ENCODE data around the gene MAS1L.

Gene MAS1L

DNA sequence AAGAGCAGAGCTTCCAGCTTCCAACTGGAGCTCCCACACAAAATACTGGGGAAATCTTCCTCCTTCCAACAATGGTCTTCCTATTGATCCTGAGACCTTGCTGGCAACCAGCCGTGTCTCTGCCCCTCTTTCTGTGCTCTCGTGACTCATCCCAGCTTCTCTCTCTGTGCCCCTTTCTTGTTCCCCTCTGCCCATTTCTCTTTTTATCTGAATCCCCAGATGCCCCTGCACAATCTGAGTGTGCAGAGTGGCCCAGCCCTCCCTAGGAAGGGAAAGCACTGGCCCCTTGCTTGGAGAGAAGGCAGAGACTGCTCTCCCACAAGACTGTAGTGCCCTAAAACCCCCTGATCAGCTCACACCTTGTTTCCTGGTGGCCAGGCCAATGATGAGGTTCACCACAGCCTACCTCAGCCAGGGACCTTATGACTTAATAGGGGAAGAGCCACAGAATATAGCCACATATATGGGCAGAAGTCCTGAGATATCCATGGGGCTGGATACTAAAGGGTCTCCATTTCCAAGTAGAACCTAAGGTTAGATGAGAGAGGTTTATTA is 23.1 kb upstream of the MAS1L start:
- DNase-seq (ENCODE audit: low read depth in 2 of 3, low spot score in 1 of 3) = no peak

DNA sequence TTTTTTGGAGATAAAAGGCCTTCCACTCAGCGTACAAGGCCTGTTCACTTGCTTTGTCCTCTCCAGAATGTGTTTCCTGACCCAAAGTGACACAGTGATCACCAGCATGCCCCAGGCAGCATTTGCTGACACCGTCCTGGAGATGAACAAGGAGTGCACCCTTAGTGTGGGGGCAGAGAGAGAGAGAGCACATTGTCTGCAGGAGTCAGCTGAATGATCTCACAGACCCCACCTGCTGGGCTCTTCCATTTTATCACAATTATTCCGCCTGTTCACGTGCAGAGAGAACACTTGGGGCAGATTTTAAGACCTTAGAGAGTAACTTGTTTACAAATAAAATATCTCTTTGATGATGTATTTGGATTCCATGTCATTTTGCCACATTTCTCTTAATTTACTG is 22.4 kb upstream of the MAS1L start:
- no peak for DNase-seq (ENCODE audit: low read depth in 2 of 3, low spot score in 1 of 3)

DNA sequence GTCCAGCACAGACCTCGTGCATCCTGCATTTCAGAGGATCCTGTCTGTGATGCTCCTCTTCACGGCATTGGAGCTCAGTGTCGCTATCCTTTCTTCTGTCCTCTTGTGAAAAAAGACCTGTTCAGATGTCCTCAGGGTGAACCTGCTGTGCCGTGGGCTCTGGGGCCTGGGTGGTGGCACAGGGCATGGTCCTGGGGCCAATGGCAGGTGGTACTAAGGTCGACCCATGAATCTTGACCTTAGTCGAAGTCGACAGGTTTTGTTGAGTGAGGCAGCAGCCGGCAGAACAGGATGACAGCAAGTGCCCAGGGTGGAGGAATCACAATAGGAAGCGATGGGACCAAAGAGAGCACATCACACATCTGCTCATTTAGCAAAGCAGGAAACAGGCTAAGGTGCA is 22.0 kb upstream of the MAS1L start:
- no peak for DNase-seq (ENCODE audit: low read depth in 2 of 3, low spot score in 1 of 3)

DNA sequence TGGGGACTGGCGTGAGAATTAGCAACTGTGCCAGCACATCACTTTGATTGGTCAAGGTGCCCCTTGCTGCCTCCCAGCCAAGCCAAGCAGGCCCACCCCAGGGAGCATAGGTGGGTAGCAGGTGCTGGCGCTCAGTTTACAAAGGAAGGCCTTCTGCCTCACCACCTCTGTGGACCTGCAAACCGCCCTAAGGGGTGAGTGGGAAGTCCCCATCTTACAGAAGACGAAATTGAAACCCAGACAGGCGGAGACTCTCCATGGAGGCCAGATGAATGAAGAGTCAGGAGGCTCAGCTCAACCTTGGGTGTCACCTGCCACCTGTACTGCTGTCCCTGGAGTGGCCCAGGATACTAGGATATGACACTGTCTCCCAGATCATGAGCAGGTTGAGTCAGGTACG is 21.5 kb upstream of the MAS1L start:
- no peak for DNase-seq (ENCODE audit: low read depth in 2 of 3, low spot score in 1 of 3)

DNA sequence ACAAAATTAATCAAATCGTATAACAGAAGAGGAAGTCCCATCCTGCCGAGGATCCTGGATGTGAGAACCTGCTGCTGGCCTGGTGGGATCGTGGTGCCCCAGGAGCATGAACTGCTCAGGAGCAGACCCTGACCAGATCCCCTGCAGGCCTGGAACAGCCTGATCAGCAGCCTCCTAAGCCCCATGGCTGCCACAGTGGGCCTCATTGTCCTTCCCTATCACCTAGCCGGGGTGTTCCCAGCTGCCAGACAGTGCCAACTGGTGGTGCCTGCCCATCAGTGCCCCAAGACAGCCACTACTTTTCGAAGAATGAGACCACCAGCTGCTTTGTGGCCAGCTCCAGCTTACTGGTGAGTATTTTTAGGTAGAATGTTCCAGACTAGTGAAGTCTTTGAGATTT is 19.6 kb upstream of the MAS1L start:
- no peak for DNase-seq (ENCODE audit: low read depth in 2 of 3, low spot score in 1 of 3)

DNA sequence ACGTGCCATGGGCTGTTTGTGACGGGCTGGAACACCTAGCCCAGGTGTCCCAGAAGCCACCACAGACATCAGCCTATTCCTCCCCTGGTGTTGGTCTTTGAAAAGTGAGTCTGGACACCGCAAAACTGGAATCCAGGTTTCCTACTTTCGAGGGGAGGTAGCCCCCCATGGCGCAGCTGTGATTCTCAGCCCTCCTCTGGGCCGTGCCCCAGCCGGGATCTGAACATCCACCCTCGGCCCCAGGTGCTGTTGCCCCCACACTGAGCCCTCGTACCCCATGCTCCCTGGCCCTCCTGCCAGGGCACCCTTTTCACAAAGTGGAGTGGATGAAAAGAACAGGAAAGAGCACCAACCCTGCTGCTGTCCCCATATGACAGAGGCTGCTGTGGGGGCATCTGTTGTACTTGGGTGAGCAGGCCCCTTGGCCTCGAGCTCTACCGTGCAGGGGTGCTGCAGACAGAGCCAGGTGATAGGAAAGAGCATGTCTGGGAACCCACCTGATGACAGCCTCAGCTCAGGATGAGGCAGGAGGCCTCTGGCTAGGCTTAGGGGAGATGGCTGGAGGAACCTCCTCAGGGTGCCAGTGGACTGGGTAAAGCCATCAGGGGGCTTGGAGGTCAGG is 18.8 kb upstream of the MAS1L start:
- DNase-seq (ENCODE audit: low read depth in 2 of 3, low spot score in 1 of 3) = no peak

DNA sequence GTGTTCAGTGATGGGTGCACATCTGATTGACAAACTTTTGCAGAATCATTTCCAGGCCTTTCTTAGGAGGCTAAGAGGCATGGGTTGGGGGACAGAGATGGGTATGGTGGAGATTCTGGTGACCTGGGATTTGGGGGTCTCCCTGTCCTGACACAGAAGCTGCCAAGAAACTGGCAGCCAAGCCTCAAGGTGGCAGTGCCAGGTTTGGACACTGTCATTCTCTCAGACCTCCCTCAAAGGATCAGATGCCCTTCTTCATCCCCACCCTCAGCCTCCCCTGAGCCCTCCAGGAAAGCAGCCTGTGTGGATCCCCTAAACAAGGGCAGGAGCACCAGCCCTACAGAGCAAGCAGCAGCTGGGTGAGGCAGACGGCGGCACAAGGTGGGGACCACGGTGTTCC is 18.1 kb upstream of the MAS1L start:
- no peak for DNase-seq (ENCODE audit: low read depth in 2 of 3, low spot score in 1 of 3)

DNA sequence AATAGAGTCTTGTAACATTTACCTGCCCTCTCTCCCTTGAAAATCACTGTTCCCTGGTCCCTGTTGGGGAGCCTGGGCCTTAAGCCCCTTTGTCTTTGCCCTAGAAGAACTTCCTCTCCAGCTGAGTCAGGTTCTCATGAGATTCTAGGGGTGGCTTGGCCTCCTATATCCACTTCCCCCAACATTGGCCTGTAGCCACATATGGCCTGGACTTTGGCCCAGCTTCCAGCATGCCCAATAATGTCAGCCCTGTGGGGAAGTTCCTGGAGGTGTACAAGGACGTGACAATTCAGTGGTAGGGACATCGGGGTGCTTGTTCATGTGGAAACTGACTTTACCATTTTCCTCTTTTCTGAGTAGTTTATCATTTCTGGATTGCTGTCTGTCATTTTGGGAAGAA is 17.2 kb upstream of the MAS1L start:
- no peak for DNase-seq (ENCODE audit: low read depth in 2 of 3, low spot score in 1 of 3)

DNA sequence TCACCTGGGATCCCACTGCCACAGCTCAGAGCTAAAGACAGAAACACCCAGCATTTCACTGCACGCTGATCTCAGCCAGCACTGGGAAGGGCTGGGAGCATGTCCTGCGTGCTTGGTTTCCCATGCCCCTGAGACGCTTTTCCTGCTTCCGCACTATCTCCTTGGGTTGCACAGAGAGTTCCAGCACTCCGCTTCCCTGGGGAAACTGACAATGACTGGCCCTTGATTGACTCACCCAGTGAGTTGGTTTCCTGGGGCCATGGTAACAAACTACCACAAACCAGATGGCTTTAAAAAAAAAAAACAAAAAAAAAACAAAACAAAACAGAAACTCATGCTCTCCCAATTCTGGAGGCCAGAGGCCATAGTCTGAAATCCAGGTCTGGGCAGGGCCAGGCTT is 14.8 kb upstream of the MAS1L start:
- no peak for DNase-seq (ENCODE audit: low read depth in 2 of 3, low spot score in 1 of 3)

DNA sequence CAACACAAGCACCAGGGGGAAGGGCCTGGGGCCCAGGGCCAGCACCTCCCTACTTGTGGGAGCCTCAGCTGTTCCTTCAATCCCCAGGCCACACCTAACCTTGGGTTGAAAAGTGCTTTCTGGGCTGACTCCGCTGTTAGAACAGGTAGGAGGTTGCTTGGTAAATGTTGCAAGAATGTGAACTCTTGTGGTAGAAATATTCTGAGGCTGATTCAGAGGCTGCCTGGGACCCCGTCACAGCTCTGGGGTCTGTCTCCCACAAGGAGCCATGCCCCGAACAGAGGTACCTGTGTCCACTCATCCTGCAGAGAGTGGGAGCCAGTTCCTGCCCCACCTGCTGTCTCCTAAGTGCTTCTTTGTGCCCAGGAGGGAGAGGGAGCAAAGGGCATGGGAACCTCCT is 14.4 kb upstream of the MAS1L start:
- DNase-seq (ENCODE audit: low read depth in 2 of 3, low spot score in 1 of 3) = no peak

DNA sequence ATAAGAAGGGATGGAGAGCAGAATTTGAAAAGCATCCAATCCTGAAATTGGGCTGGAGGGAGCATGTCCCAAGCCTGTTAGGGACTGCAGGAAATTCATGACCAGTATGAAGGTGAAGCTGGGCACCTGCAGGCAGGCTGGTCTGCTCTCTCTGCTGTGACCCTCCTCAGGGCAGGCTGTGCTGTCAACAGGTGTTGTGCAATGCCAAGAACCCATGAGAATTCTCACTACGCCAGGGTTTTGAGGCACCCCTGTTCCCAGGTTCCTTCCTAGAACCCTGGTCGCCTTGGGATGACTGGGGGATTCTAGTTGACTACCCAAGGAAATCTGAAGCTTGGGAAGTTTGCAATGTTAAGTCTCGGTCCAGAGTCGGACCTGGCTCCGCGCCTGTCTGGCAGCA is 13.3 kb upstream of the MAS1L start:
- DNase-seq (ENCODE audit: low read depth in 2 of 3, low spot score in 1 of 3) = no peak

DNA sequence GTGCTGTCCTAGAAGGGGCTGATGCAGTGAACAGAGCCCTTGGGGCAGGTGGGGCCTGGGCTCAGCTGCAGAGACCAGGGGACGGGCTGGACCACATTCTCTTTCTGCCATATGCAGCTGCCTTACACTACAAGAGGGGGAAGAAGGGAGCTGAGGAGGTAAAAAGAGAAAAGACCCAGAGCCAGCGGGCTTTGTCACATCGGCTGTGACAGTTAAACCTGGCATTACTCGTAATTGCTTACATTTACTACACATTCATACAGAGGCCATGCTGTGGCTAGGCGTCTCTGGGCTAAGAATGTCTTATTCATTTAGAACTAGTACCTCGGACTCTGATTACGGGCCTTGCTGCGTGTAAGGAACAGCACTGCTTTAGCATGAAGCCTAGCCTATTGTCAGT is 12.8 kb upstream of the MAS1L start:
- DNase-seq (ENCODE audit: low read depth in 2 of 3, low spot score in 1 of 3) = no peak

DNA sequence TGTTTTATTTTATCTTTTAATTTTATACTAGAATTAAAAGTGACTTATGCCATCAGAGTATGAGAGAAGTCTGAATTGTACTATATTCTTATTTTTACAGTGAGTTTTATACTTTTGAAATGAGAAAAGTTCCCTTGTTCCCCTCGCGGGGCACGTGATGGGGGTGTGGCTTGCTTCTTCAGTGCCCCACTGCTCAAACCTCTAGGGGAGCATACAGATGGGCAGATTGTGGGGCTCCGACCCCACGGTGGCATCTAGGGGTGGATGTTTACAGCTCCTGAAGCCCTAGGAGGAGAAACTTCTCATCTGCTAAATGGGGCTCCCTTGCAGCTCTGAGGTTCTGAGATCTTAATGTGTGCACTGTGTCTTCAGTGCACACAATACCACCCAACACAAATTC is 11.9 kb upstream of the MAS1L start:
- no peak for DNase-seq (ENCODE audit: low read depth in 2 of 3, low spot score in 1 of 3)

DNA sequence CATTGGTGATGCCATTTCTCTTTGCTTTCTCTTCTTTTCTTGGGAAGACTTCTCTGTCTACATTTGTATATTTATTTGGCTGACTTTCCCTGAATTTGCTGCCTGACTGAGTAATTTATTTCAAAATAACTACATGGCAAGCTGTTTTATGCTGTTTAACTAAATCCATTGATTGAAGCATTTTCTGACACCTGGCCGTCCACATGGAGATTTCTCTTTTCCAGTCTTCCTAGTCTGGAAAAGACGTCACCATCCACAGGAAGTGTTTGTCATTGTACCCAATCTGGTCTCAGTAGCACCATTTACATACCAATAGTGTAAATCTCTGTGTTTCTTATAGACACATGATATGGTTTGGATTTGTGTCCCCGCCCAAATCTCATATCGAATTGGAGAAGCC is 9.2 kb upstream of the MAS1L start:
- DNase-seq (ENCODE audit: low read depth in 2 of 3, low spot score in 1 of 3) = no peak

DNA sequence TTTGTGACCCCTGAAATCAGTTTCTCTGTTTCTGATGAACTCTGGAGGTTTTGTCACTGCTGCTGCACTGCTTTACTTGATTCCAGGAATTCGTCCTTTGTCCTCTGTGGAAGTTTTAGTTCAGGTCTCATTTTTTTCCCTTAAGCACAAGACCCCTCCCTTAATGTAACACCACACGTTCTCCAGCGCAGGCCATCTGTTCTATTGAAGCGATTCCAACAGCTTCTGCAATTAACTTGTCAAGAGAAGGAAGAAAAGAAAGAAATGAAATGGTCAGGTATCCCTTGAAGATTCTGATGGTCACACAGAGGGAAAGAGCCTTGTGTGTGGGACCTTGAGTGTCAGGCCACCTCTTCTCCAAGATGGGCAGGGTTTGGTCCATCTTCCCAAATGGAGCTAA is 7.8 kb upstream of the MAS1L start:
- no peak for DNase-seq (ENCODE audit: low read depth in 2 of 3, low spot score in 1 of 3)

DNA sequence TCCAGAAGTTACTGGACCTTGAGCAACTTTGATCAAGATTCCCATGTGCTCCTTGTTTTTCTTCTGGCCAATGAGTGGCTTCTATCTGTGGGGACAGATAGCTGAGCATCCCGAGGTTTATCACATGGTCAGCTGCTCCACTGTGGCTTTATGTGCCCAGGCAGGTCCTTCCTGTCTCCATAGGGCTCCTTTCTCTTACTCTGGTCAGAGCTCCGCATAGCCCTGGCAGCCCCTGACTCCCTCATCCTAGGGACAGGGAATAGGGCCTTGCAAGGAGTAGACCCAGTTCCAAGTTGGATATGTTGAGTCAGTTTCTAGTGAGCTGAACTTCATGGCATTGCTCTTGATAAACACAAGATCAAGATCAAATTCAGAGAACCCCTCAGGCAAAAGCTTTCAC is 6.4 kb upstream of the MAS1L start:
- no peak for DNase-seq (ENCODE audit: low read depth in 2 of 3, low spot score in 1 of 3)

DNA sequence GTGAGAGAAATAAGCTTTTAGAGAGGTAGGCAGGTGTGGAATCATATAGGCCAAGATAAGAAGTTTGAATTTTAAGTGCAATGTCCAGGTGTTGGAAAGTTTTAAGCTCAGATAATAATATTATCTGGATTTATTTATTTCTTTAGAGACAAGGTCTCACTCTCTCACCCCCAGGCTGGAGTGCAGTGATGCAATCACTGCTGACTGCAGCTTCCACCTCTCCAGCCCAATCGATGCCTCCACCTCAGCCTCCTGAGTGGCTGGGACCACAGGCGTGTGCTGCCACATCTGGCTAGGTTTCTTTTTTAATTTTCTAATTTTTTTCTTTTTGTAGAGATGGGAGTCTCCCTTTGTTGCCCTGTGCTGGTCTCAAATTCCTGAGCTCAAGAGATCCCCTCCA is 5.5 kb upstream of the MAS1L start:
- no peak for DNase-seq (ENCODE audit: low read depth in 2 of 3, low spot score in 1 of 3)

DNA sequence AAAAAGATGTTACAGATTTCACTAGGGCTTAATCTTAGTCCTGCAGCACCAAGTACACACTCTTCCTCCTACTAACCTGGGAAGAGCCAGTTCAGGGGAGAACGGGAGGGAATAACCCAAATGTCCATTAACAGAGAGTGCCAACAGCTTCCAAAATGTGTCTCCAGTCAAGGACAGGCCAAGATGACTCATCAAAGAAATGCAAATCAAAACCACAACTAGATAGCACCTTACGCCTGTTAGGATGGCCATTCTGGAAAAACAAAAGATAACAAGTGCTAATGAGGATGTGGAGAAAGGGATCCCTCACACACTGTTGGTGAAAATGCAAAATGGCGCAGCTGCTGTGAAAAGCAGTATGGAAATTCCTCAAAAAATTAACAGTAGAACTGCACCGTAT is 3.8 kb upstream of the MAS1L start:
- no peak for DNase-seq (ENCODE audit: low read depth in 2 of 3, low spot score in 1 of 3)

DNA sequence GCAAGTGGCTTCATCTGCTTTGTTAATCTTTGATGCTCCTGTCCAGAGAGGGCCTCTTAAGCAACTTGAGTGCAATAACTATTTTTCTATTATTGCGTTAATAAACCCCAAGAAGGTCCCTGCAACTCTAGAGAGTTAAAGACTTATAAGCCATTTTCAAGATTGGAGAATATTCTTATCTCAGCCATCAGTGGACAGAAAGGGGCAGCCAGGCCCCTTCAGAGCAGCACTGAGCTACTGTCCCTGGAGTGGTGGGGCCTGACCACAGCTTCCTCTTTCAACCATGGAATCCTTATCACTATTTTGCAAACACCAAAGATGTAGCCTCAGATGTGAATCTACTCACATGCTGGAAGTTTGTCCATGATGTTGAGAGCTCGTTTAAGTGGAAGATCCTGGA is 2.8 kb upstream of the MAS1L start:
- no peak for DNase-seq (ENCODE audit: low read depth in 2 of 3, low spot score in 1 of 3)

DNA sequence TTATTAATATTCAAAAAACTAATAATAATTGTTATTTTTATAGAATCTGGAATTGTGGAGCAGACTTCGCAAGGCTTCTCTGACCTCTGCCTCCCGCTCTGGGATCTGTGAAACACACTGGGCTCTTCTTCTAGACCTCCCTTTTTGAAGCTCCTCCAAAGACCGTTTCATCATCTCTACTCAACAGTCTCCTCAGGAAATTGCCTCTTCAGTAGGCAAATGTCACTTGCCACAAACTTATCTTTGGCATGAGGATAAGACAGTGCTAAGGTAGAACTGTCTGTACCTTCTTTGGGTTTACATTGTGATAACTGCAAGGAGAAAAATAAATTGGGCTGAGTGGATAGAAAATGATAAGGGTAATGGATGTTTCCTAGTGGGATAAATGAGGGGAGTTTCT is 2.3 kb upstream of the MAS1L start:
- no peak for DNase-seq (ENCODE audit: low read depth in 2 of 3, low spot score in 1 of 3)

DNA sequence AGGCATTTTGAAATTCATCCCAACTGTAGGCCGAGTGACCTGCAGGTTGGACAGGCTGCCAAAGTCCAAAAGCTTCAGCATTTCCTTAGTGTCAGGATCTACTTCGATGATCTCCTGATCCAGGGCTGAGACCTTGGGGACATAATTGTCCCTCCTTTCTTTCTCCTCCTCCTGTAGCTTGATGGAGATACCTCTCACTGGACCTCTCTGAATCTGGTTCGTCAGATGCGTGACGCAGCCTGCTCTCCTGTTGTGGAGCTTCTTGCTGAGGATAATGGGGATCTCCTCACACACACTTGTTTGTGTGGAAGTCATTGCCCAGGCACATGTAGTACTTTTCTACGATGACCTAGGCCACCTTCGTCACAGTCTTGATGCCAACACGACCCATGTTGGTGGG is 1.5 kb upstream of the MAS1L start:
- DNase-seq (ENCODE audit: low read depth in 2 of 3, low spot score in 1 of 3) = no peak

DNA sequence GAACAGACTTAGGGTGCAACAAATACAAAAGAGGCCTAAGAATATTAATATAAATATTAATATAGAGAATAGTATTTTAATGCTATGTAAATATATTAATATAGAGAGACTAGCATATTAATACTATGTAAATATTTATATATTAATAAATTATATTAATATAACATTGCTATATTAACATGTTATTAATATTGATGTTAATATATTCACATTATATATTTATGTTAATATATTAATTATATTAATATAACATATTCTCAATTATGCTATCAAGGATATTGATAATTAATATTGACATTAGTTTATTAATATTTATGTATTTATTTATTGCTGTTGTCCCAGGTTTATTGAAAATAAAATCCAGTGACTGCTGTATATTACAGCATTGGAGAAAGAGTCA is 1.1 kb upstream of the MAS1L start:
- no peak for DNase-seq (ENCODE audit: low read depth in 2 of 3, low spot score in 1 of 3)

DNA sequence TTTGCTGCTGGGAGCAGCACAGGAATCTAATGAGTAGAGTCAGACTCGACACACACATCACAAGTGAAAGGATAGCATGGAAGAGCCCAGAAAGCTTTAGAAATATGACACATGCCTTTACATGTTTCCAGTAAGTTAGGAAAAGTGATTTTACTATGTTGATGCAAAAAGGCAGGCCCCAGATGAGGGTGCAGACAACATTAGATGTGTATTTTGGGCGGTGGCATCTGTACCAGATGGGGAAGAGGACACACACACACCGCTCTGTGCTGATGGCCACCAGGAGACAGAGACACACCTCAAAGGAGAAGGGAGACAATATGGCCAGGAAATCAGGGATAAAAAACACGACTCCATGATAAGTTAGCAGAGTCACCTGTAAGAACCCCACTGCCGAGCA is 625 bp downstream of the MAS1L start:
- no peak for DNase-seq (ENCODE audit: low read depth in 2 of 3, low spot score in 1 of 3)

DNA sequence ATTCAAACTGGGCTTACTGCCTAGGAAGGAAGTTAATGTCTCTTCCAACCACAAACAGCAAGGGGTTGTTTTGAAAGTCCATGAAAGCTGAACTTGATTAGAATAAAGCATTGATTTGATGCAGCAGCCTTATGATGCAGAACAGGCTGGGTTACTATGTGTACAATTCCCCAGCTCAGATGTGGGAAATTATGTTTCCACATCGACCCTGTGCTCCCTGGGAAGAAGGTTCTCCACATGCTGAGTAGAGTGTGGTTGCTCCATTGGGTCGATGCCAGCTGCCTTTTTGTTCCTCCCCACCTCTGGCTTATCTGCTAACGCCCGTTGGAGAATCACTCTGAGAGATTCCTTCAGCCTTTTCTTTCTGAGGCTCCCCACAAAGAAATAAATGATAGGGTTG is 1.2 kb downstream of the MAS1L start:
- DNase-seq (ENCODE audit: low read depth in 2 of 3, low spot score in 1 of 3) = no peak
